ENCODE results near the gene RBL1. TPM values are rescaled to one million over a fixed set of nuclear protein-coding genes. Genes with fewer than 3 reads are reported as not detected.

Gene RBL1
- total RNA-seq, 1 experiment from 2014 or later, result 30.2 TPM

- no TSS peak for BruUV-seq (replicated peaks)
- H3K4me3 ChIP-seq (ENCODE audit: low read depth, low read length, poor library complexity, severe bottlenecking), result no peak overlapping the region
- H3K36me3 ChIP-seq (ENCODE audit: insufficient read depth, low read length, poor library complexity, severe bottlenecking), result no peaks in the 10 kb centered on the region
- no peak for DNase-seq (ENCODE audit: low spot score)
- H3K4me1 ChIP-seq (ENCODE audit: insufficient read depth, low read length, poor library complexity, severe bottlenecking), result no peaks in the 10 kb centered on the region
- POLR2A ChIA-PET (ENCODE audit: low non-redundant PET), result no interaction called here
- H3K27ac ChIP-seq (ENCODE audit: low read depth, low read length, poor library complexity, severe bottlenecking), result no peak overlapping the region
- no peaks in the 10 kb centered on the region for H3K27me3 ChIP-seq (replicated peaks; ENCODE audit: insufficient read depth, low read depth, low read length, poor library complexity)
- TF ChIP-seq EZH2 (IDR thresholded peaks at IDR 0.05; ENCODE audit: borderline replicate concordance, low read depth, low read length, poor library complexity, severe bottlenecking), result no peak
- no peak for TF ChIP-seq CTCF (conservative IDR thresholded peaks at IDR 0.05; ENCODE audit: low read depth, low read length)
- no peaks in the 10 kb centered on the region for H3K9me3 ChIP-seq (ENCODE audit: low read depth, low read length, poor library complexity, severe bottlenecking)
- intact Hi-C loops (cut with micrococcal nuclease; ENCODE audit: unreplicated experiment), result no loop called here
- CTCF ChIA-PET, result no interaction called here
Observed at GRCh38 chr20:37142708-37143107, 46.9 kb upstream of the RBL1 start.

GRCh38 chr20:37137547-37137946 lies 41.8 kb upstream of the RBL1 start:
- H3K27me3 ChIP-seq (replicated peaks; ENCODE audit: insufficient read depth, low read depth, low read length, poor library complexity), result no peaks in the 10 kb centered on the region
- no peaks in the 10 kb centered on the region for H3K9me3 ChIP-seq (ENCODE audit: low read depth, low read length, poor library complexity, severe bottlenecking)
- intact Hi-C loops (cut with micrococcal nuclease; ENCODE audit: unreplicated experiment), result no loop called here
- ChIA-PET CTCF (interaction anchor here (0.5 kb wide), 1 partner anchor 51 kb away, joined by 3 read pairs; no protein-coding TSS in a partner anchor), POLR2A (ENCODE audit: low non-redundant PET) (no interaction called here)
- no peak overlapping the region for H3K27ac ChIP-seq (ENCODE audit: low read depth, low read length, poor library complexity, severe bottlenecking)
- TF ChIP-seq CTCF (conservative IDR thresholded peaks at IDR 0.05; ENCODE audit: low read depth, low read length) (no peak), EZH2 (IDR thresholded peaks at IDR 0.05; ENCODE audit: borderline replicate concordance, low read depth, low read length, poor library complexity, severe bottlenecking) (no peak)
- no peaks in the 10 kb centered on the region for H3K36me3 ChIP-seq (ENCODE audit: insufficient read depth, low read length, poor library complexity, severe bottlenecking)
- H3K4me3 ChIP-seq (ENCODE audit: low read depth, low read length, poor library complexity, severe bottlenecking), result no peak overlapping the region
- BruUV-seq (replicated peaks), result no TSS peak
- no peak for DNase-seq (ENCODE audit: low spot score)
- H3K4me1 ChIP-seq (ENCODE audit: insufficient read depth, low read length, poor library complexity, severe bottlenecking), result no peaks in the 10 kb centered on the region

- ChIA-PET POLR2A (ENCODE audit: low non-redundant PET) (no interaction called here), CTCF (no interaction called here)
- no TSS peak for BruUV-seq (replicated peaks)
- Histone ChIP-seq H3K4me1 (ENCODE audit: insufficient read depth, low read length, poor library complexity, severe bottlenecking) (no peaks in the 10 kb centered on the region), H3K9me3 (ENCODE audit: low read depth, low read length, poor library complexity, severe bottlenecking) (no peaks in the 10 kb centered on the region), H3K4me3 (ENCODE audit: low read depth, low read length, poor library complexity, severe bottlenecking) (no peak overlapping the region), H3K27ac (ENCODE audit: low read depth, low read length, poor library complexity, severe bottlenecking) (no peak overlapping the region), H3K36me3 (ENCODE audit: insufficient read depth, low read length, poor library complexity, severe bottlenecking) (no peaks in the 10 kb centered on the region), H3K27me3 (replicated peaks; ENCODE audit: insufficient read depth, low read depth, low read length, poor library complexity) (no peaks in the 10 kb centered on the region)
- DNase-seq (ENCODE audit: low spot score), result no peak
- no peak for TF ChIP-seq EZH2 (IDR thresholded peaks at IDR 0.05; ENCODE audit: borderline replicate concordance, low read depth, low read length, poor library complexity, severe bottlenecking)
- TF ChIP-seq CTCF (conservative IDR thresholded peaks at IDR 0.05; ENCODE audit: low read depth, low read length), result no peak
- intact Hi-C loops (cut with micrococcal nuclease; ENCODE audit: unreplicated experiment), result no loop called here
Observed at GRCh38 chr20:37133952-37134351, 38.2 kb upstream of the RBL1 start.

All from A673 (cell line).